HEK293T (cell line): ENCODE results near the gene SNAI3.

Source experiments
- CTCF ChIA-PET: fragments of 350-600 bp; formaldehyde crosslinking; extraction: SDS; loops from one replicate; lab custom pipeline; 2021; ENCODE audit warnings: antibody characterized with exemption, inconsistent platforms; lab: Yijun Ruan, JAX
- POLR2A ChIA-PET: fragments of 350-600 bp; formaldehyde crosslinking; extraction: SDS; loops from one replicate; lab custom pipeline; 2020; ENCODE audit warnings: antibody characterized with exemption, inconsistent platforms; lab: Yijun Ruan, JAX
- DNase-seq: peaks from one replicate; pipeline ENCODE4 v3.0.0; 2012; ENCODE audit warnings: mixed read lengths; ENCODE audit errors: extremely low spot score
- ARNT ChIP-seq: fragments of 450-650 bp; IDR thresholded peaks from 2 replicates; pipeline ENCODE4 v1.6.1; 2017; ENCODE audit warnings: mild to moderate bottlenecking
- BHLHE40 ChIP-seq: fragments of 450-650 bp; IDR thresholded peaks from 2 replicates; pipeline ENCODE4 v1.6.1; 2016; ENCODE audit warnings: mild to moderate bottlenecking, moderate library complexity, borderline replicate concordance
- CTBP1 ChIP-seq: fragments of 450-650 bp; IDR thresholded peaks from 2 replicates; pipeline ENCODE4 v1.6.1; 2016; ENCODE audit warnings: borderline replicate concordance
- ELF4 ChIP-seq: fragments of 450-650 bp; IDR thresholded peaks from 2 replicates; pipeline ENCODE4 v1.6.1; 2017; ENCODE audit warnings: antibody characterized with exemption
- FOXA1 ChIP-seq: fragments of 450-650 bp; IDR thresholded peaks from 2 replicates; pipeline ENCODE4 v1.6.1; 2016; ENCODE audit warnings: mild to moderate bottlenecking
- FOXK2 ChIP-seq: fragments of 450-650 bp; IDR thresholded peaks from 2 replicates; pipeline ENCODE4 v1.6.1; 2016; ENCODE audit warnings: mild to moderate bottlenecking
- FOXM1 ChIP-seq: fragments of 450-650 bp; IDR thresholded peaks from 2 replicates; pipeline ENCODE4 v1.6.1; 2017; ENCODE audit warnings: mild to moderate bottlenecking, borderline replicate concordance
- HDGF ChIP-seq: fragments of 450-650 bp; IDR thresholded peaks from 2 replicates; pipeline ENCODE4 v1.6.1; 2017; ENCODE audit warnings: antibody characterized with exemption, borderline replicate concordance
- L3MBTL2 ChIP-seq: fragments of 450-650 bp; conservative IDR thresholded peaks from 2 replicates; pipeline ENCODE4 v1.6.1; 2016; ENCODE audit warnings: mild to moderate bottlenecking
- LEF1 ChIP-seq: fragments of 450-650 bp; IDR thresholded peaks from 2 replicates; pipeline ENCODE4 v1.6.1; 2017; ENCODE audit warnings: mild to moderate bottlenecking, borderline replicate concordance
- NFRKB ChIP-seq: fragments of 450-650 bp; IDR thresholded peaks from 2 replicates; pipeline ENCODE4 v1.6.1; 2016; ENCODE audit warnings: mild to moderate bottlenecking, moderate library complexity
- SP1 ChIP-seq: fragments of 450-650 bp; IDR thresholded peaks from 2 replicates; pipeline ENCODE4 v1.6.1; 2017
- SUZ12 ChIP-seq: fragments of 450-650 bp; IDR thresholded peaks from 2 replicates; pipeline ENCODE4 v1.6.1; 2016; ENCODE audit warnings: mild to moderate bottlenecking
- TARDBP ChIP-seq: fragments of 450-650 bp; IDR thresholded peaks from 2 replicates; pipeline ENCODE4 v1.6.1; 2016
- ZNF384 ChIP-seq: fragments of 450-650 bp; IDR thresholded peaks from 2 replicates; pipeline ENCODE4 v1.6.1; 2016
- TF ChIP-seq, protein P1 (sequence below): fragments of 450-650 bp; IDR thresholded peaks from 2 replicates; pipeline ENCODE4 v1.6.1; 2016

The SNAI3 gene

DNA sequence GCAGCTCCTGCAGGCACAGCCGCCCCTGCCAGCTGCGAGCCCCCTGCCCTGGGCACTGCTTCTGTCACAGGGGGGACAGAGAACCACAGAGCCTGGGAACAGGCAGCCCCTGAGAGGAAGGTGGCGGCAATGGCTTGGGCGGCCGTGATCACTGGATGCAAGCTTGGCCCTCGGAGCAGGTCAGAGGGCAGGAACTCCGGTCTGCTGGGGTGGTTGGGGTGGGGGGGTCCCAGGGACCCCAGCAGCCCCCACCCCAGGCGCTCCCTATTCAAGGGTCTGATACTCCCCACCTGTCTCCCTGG lies 33.6 kb downstream of the SNAI3 start:
- no peak for TF ChIP-seq FOXM1
- TF ChIP-seq ZNF384: no peak
- TF ChIP-seq HDGF: no peak
- TF ChIP-seq ARNT: no peak
- TF ChIP-seq, protein P1, sequence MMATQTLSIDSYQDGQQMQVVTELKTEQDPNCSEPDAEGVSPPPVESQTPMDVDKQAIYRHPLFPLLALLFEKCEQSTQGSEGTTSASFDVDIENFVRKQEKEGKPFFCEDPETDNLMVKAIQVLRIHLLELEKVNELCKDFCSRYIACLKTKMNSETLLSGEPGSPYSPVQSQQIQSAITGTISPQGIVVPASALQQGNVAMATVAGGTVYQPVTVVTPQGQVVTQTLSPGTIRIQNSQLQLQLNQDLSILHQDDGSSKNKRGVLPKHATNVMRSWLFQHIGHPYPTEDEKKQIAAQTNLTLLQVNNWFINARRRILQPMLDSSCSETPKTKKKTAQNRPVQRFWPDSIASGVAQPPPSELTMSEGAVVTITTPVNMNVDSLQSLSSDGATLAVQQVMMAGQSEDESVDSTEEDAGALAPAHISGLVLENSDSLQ: no peak
- no peak for TF ChIP-seq LEF1
- TF ChIP-seq CTBP1: no peak
- TF ChIP-seq SUZ12: no peak
- no peak for TF ChIP-seq ELF4
- TF ChIP-seq BHLHE40: no peak
- POLR2A ChIA-PET: interaction anchor here (0.7 kb wide), 1 partner anchor 10 kb away, joined by 3 read pairs; the partner anchor contains the start of gene MVD
- CTCF ChIA-PET: no interaction called here
- no peak for DNase-seq

DNA sequence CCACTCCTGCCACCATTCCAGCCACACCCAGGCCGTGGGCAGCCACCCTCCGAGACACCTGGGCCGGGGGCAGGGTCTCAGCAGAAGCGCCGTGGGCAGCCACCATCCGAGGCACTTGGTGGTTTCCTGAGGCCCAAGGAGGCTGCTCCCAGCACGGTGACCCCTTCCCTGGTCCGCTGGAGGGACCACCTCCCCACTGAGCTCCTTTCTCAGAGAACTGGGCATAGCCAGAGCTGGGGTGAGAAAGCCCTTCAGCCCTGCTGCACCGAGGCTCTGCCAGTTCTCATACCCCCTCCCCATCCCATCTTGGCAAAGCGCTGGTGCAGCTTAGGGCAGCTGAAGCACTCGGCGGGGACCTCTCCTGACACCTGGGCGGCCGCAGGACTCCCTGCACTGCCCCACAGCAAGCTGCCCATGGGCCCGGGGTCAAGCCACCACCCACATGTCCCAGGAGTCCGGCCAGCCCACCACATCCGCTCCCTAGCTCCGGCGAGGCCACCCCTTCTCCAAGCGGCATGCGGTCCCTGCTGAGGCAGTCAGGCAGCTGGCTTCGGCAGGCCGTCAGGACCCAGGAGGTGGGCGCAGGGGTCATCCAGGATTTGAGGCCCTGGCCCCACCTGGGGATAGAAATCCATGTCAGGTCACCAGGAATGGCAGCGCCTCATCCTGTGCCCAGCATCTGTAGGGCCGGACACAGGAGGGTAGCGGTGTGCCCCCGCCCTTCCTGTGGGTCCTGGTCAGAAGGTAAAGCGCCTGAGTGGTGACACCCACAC lies 34.1 kb downstream of the SNAI3 start:
- ChIA-PET POLR2A (interaction anchor here (0.7 kb wide), 1 partner anchor 11 kb away, joined by 3 read pairs; the partner anchor contains the start of gene MVD), CTCF (no interaction called here)
- TF ChIP-seq SP1: no peak
- no peak for TF ChIP-seq LEF1
- no peak for TF ChIP-seq FOXA1
- no peak for TF ChIP-seq FOXK2
- no peak for TF ChIP-seq ZNF384
- TF ChIP-seq SUZ12: no peak
- TF ChIP-seq, protein P1: no peak
- no peak for TF ChIP-seq HDGF
- TF ChIP-seq L3MBTL2: no peak
- no peak for TF ChIP-seq FOXM1
- TF ChIP-seq ELF4: no peak
- TF ChIP-seq NFRKB: no peak
- TF ChIP-seq CTBP1: no peak
- DNase-seq: no peak

DNA sequence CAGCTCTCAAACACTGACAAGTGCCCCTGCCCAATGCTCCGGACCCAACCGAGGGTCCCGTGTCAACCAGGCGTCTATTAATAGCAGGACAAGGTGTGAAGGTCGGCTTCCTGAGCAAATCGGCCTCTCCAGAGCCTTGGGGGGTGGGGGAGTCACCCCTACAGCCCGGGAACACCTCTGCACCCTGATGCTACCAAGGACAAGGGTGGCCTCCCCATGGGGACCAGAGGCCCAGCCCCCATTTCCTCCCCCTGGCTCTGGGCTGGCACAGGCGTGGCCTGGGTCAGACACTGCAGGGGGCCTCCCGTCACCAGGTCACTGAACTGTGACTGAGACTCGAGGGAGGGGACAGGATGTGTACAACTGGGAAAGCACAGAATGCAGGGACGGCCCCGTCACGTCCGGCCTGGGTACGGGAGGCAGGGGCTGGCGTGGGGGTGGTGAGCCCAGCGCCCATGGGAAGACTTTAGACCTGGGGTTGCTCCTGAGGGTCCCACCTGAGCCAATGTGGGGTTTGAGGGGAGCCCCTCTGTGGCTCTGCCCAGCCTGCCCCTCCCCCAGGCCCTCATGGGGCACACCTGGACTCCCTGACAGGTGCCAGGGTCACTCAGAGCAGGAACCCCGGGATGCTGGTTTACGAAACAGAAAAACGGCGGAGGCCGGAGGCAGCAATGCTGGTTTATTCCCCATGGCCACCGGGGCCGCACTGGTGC lies 34.9 kb downstream of the SNAI3 start:
- DNase-seq: no peak

DNA sequence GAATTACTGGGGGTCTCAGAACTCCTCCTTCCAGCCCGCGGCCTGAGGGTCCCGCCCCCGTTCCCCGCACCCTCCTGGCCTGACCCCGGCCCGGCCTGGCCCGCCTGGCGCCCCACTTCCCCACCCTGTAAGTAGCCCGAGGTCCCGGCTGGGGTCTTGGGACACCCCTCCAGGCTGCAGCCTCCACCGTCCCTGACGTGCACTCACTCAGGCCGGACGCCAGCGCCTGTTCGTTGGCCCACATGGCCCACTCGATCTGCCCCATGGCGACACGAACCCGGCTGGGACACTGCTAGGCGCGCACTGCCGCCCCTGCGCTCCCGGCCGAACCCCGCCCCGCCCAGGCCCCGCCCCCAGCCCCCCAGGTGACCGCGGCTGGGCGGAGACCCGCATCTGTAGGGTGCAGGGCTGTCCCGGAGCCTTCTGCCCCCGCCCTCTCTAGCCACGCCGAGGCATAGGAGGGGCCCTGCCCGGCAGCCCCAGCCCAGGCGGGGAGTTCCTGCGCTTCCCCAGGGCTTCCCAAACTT lies 35.5 kb downstream of the SNAI3 start, which contains the start of gene CYBA:
CYBA (minus strand) TSS at position 305 of the 527 bp plus-strand sequence; CDS start at position 265, 40 bp downstream.
- ChIA-PET POLR2A (interaction anchor here (1.0 kb wide), 1 partner anchor 12 kb away, joined by 4 read pairs; the partner anchor contains the start of gene MVD), CTCF (no interaction called here)
- DNase-seq: peak; percentile 61
- TF ChIP-seq FOXM1 (no peak), CTBP1 (no peak), HDGF (no peak), TARDBP (no peak), FOXA1 (no peak)
- TF ChIP-seq, protein P1: no peak

More for the DNA sequence above, 34.9 kb downstream of the SNAI3 start:
- TF ChIP-seq FOXK2 (no peak), FOXM1 (no peak), FOXA1 (no peak), HDGF (no peak), NFRKB (no peak), L3MBTL2 (no peak), SUZ12 (no peak), CTBP1 (no peak), ARNT (no peak), ZNF384 (no peak), ELF4 (no peak), SP1 (no peak), BHLHE40 (no peak), LEF1 (no peak), TARDBP (no peak)
- TF ChIP-seq, protein P1: no peak
- ChIA-PET POLR2A (no interaction called here), CTCF (no interaction called here)
